Endothelial cell of umbilical vein (primary cell): ENCODE measurements around the gene CRIM1. TPM values are rescaled to one million over a fixed set of nuclear protein-coding genes. Genes with fewer than 3 reads are reported as not detected.

ENCODE experiments used
- BruUV-seq: library from RNA; stranded (reverse); fragments of 400-500 nt; replicated peaks from 2 replicates; lab custom pipeline; 2021; lab: Mats Ljungman, UMichigan
- CTCF ChIA-PET: fragments of 300-600, 350-600 bp; sonication (Branson Sonifier 250); formaldehyde crosslinking; loops from one replicate; lab custom pipeline; 2021; ENCODE audit warnings: antibody characterized with exemption, inconsistent platforms; lab: Charles Lee
- POLR2A ChIA-PET: fragments of 300-600, 350-600 bp; sonication (Branson Sonifier 250); formaldehyde crosslinking; loops from one replicate; lab custom pipeline; 2021; ENCODE audit warnings: antibody characterized with exemption, inconsistent platforms; lab: Charles Lee
- DNase-seq: peaks from one replicate; pipeline ENCODE4 v3.0.0-alpha.2; 2011; ENCODE audit warnings: low read depth, low spot score
- FAIRE-seq: peaks from 2 replicates; lab custom pipeline; 2011; peaks lifted over from hg19 to GRCh38; lab: Jason Lieb, UNC
- H2AFZ ChIP-seq: 2 replicates; pipeline ENCODE4 v1.6.0; 2012; ENCODE audit warnings: low read depth, low read length, control low read depth, inconsistent platforms
- H3K27ac ChIP-seq: 2 replicates; pipeline ENCODE4 v1.5.1; 2011; ENCODE audit warnings: low read depth, mild to moderate bottlenecking, control low read depth, low read length, moderate library complexity; ENCODE audit not compliant: insufficient read depth
- H3K27me3 ChIP-seq, 2 experiments: 2 replicates each; pipeline versions ENCODE4 v1.6.0 to v1.6.1; 2011; ENCODE audit warnings: low read length in 2 of 2, mixed read lengths in 1 of 2; ENCODE audit not compliant: control insufficient read depth in 2 of 2, insufficient read depth in 2 of 2
- H3K36me3 ChIP-seq, 2 experiments: 2 replicates in 1 of 2; 3 replicates in 1 of 2; pipeline ENCODE4 v1.5.1; 2011; ENCODE audit warnings: low read length in 2 of 2, mild to moderate bottlenecking in 1 of 2, moderate library complexity in 1 of 2; ENCODE audit not compliant: control insufficient read depth in 2 of 2, insufficient read depth in 2 of 2; ENCODE audit errors: extremely low read depth in 1 of 2
- H3K4me1 ChIP-seq: 3 replicates; pipeline ENCODE4 v1.5.1; 2011; ENCODE audit warnings: mild to moderate bottlenecking, low read length; ENCODE audit not compliant: control insufficient read depth, insufficient read depth; ENCODE audit errors: extremely low read depth
- H3K4me2 ChIP-seq: 2 replicates; pipeline ENCODE4 v1.6.1; 2011; ENCODE audit warnings: low read length, control low read depth, mixed read lengths; ENCODE audit not compliant: insufficient read depth
- H3K4me3 ChIP-seq, 3 experiments: fragments of 200-600 bp in 1 of 3; sonication (generic), shearing (Covaris generic) in 1 of 3; replicated peaks in 1 of 3; 2 replicates each; pipeline ENCODE4 v1.5.1; 2011 to 2016; ENCODE audit warnings: control low read depth in 3 of 3, low read length in 3 of 3, mild to moderate bottlenecking in 2 of 3, inconsistent platforms in 1 of 3, low read depth in 1 of 3, moderate library complexity in 1 of 3; ENCODE audit not compliant: insufficient read depth in 1 of 3
- H3K79me2 ChIP-seq: 2 replicates; pipeline ENCODE4 v1.6.0; 2012; ENCODE audit warnings: low read length, inconsistent platforms; ENCODE audit not compliant: control insufficient read depth, insufficient read depth
- H3K9ac ChIP-seq: replicated peaks from 2 replicates; pipeline ENCODE3; 2011; ENCODE audit warnings: low read length, control low read depth; ENCODE audit not compliant: insufficient read depth; ENCODE audit errors: extremely low read depth
- H3K9me1 ChIP-seq: replicated peaks from 3 replicates; pipeline ENCODE4 v1.6.0; 2011; ENCODE audit warnings: mild to moderate bottlenecking, low read length; ENCODE audit not compliant: control insufficient read depth, insufficient read depth; ENCODE audit errors: extremely low read depth
- H3K9me3 ChIP-seq: replicated peaks from 2 replicates; pipeline ENCODE4 v1.5.1; 2012; ENCODE audit warnings: low read length, inconsistent platforms; ENCODE audit not compliant: control insufficient read depth, insufficient read depth
- H4K20me1 ChIP-seq: replicated peaks from 2 replicates; pipeline ENCODE3; 2011; ENCODE audit warnings: mild to moderate bottlenecking, low read length; ENCODE audit not compliant: control insufficient read depth, insufficient read depth; ENCODE audit errors: extremely low read depth
- CTCF ChIP-seq, 2 donors: IDR thresholded peaks; 1 replicate in 1 of 2; 2 replicates in 1 of 2; pipeline ENCODE4 v1.5.1; 2011; ENCODE audit warnings: low read length in 2 of 2, mild to moderate bottlenecking in 2 of 2, moderate library complexity in 2 of 2, control low read depth in 1 of 2, inconsistent platforms in 1 of 2, low read depth in 1 of 2; ENCODE audit not compliant: insufficient read depth in 1 of 2; ENCODE audit errors: extremely low read depth in 1 of 2
- GATA2 ChIP-seq: IDR thresholded peaks from 2 replicates; pipeline ENCODE4 v1.7.0; 2011; ENCODE audit warnings: low read depth, mild to moderate bottlenecking, moderate library complexity, mixed read lengths, low read length; ENCODE audit not compliant: insufficient read length, insufficient read depth
- JUN ChIP-seq: IDR thresholded peaks from 2 replicates; pipeline ENCODE4 v1.6.1; 2011; ENCODE audit warnings: borderline replicate concordance, low read depth; ENCODE audit not compliant: insufficient read length, insufficient read depth
- MAX ChIP-seq: IDR thresholded peaks from 2 replicates; pipeline ENCODE4 v1.6.1; 2011; ENCODE audit not compliant: insufficient read depth, insufficient read length
- MYC ChIP-seq: IDR thresholded peaks from one replicate; pipeline ENCODE4 v1.6.1; 2011; ENCODE audit warnings: mild to moderate bottlenecking, low read depth, low read length
- POLR2A ChIP-seq: IDR thresholded peaks from 2 replicates; pipeline ENCODE4 v1.6.1; 2012; ENCODE audit warnings: low read depth, mild to moderate bottlenecking, control low read depth, low read length
- POLR2AphosphoS5 ChIP-seq: IDR thresholded peaks from 2 replicates; pipeline ENCODE4 v1.6.1; 2012; ENCODE audit warnings: low read depth, mild to moderate bottlenecking, control low read depth, low read length, moderate library complexity; ENCODE audit not compliant: insufficient read depth
- dilution Hi-C: fragments of 300-500 bp; cut with MboI; formaldehyde crosslinking; loops from one replicate; pipeline ENCODE4 v1.15.0; 2019; ENCODE audit warnings: low sequenced_read_pairs; ENCODE audit not compliant: extremely low pct_ligation_motif_present
- intact Hi-C: fragments of 100-400 bp; cut with micrococcal nuclease; formaldehyde crosslinking; loops from one replicate; pipeline ENCODE4 v1.10.0; 2022
- polyA plus RNA-seq, 4 experiments: library from polyadenylated mRNA; depleted of rRNA in 3 of 4; stranded (reverse) in 3 of 4; unstranded in 1 of 4; fragments of >200 nt; gene quantifications; 2 replicates each; pipeline versions ENCODE4 v1.2.1 to v1.2.3, GENCODE V29; 2011 to 2012; ENCODE audit warnings: missing spikeins in 1 of 4
- total RNA-seq: library from RNA; stranded (reverse); gene quantifications from 2 replicates; pipeline ENCODE4 v1.2.3, GENCODE V29; 2021

Gene CRIM1
- total and polyA plus RNA-seq, 2 donors (not counting 3 experiments of a cell fraction or from before 2014, with no cell fraction given) = 422 to 649 TPM

GRCh38 chr2:36432479-36432878 is 76.9 kb downstream of the CRIM1 start:
- Histone ChIP-seq H3K79me2 (peaks cover 98% of the 10 kb centered on the region), H3K9me3 (no peaks in the 10 kb centered on the region), H3K4me3 (no peak overlapping the region), H3K27ac (peak overlapping the region; percentile 19), H3K9me1 (no peaks in the 10 kb centered on the region), H4K20me1 (peaks cover 2% of the 10 kb centered on the region), H3K27me3 (no peaks in the 10 kb centered on the region), H3K9ac (no peak overlapping the region), H3K4me1 (peaks cover 82% of the 10 kb centered on the region), H3K36me3 (peaks cover 0 to 9% of the 10 kb centered on the region in 2 experiments), H2AFZ (no peak overlapping the region), H3K4me2 (peak overlapping the region; percentile 32)
- POLR2A ChIA-PET = interaction anchor here (0.6 to 1.1 kb wide), 2 partner anchors 15 to 534 kb away, joined by 3 read pairs; partner anchors contain the start of gene STRN
- CTCF ChIA-PET = interaction anchor here (0.7 to 3.0 kb wide), 9 partner anchors 10 to 80 kb away, joined by 3 to 15 read pairs (median 4); no protein-coding TSS in a partner anchor
- intact Hi-C loops = loop anchor here (2.0 kb wide), 1 partner anchor 20 kb away; no protein-coding TSS in a partner anchor
- dilution Hi-C loops = no loop called here
- no peak for TF ChIP-seq POLR2A
- peak; percentile 25 for TF ChIP-seq POLR2AphosphoS5
- no TSS peak for BruUV-seq
- no peak for DNase-seq
- FAIRE-seq = no peak

GRCh38 chr2:36433311-36434217 is 78.0 kb downstream of the CRIM1 start:
- H2AFZ ChIP-seq = no peak overlapping the region
- no peak overlapping the region for H3K4me3 ChIP-seq
- POLR2A ChIA-PET = interaction anchor here (0.6 to 1.1 kb wide), 3 partner anchors 16 to 533 kb away, joined by 3 read pairs; partner anchors contain the start of gene STRN
- dilution Hi-C loops (no loop called here), intact Hi-C loops (loop anchor here (2.0 kb wide), 1 partner anchor 21 kb away; no protein-coding TSS in a partner anchor)
- H3K9ac ChIP-seq = no peak overlapping the region
- H3K36me3 ChIP-seq = peaks cover 0 to 9% of the 10 kb centered on the region in 2 experiments
- H3K9me3 ChIP-seq = no peaks in the 10 kb centered on the region
- BruUV-seq = no TSS peak
- peaks cover 2% of the 10 kb centered on the region for H4K20me1 ChIP-seq
- TF ChIP-seq CTCF (IDR thresholded peaks at IDR 0.05; ENCODE audit: extremely low read depth in 1 of 2, insufficient read depth in 1 of 2, low read depth in 1 of 2, low read length in 2 of 2) (no peak), JUN (no peak), POLR2A (peak; percentile 4), MAX (no peak), MYC (no peak), POLR2AphosphoS5 (peak; percentile 6), GATA2 (no peak)
- no peak overlapping the region for H3K4me2 ChIP-seq
- peaks cover 89% of the 10 kb centered on the region for H3K4me1 ChIP-seq
- H3K9me1 ChIP-seq = no peaks in the 10 kb centered on the region
- DNase-seq (no peak), FAIRE-seq (no peak)
- H3K27me3 ChIP-seq = no peaks in the 10 kb centered on the region
- H3K79me2 ChIP-seq = peaks cover 95% of the 10 kb centered on the region
- CTCF ChIA-PET = interaction anchor here (0.9 to 3.0 kb wide), 8 partner anchors 11 to 81 kb away, joined by 3 to 15 read pairs (median 6); no protein-coding TSS in a partner anchor
- no peak overlapping the region for H3K27ac ChIP-seq
